ENCODE measurements around the gene KDM8. TPM values are rescaled to one million over a fixed set of nuclear protein-coding genes. Genes with fewer than 3 reads are reported as not detected.

The KDM8 gene
- total and polyA plus RNA-seq, 9 of the 15 experiments (the other 6 are each of a cell fraction or from before 2014, with no cell fraction given): 0.61 to 9.1 (median 5.4) TPM

- TF ChIP-seq NR1H2 (CRISPR knock-in tag; IDR thresholded peaks at IDR 0.05) (no peak), XRCC3 (IDR thresholded peaks at IDR 0.05) (no peak), ZNF551 (CRISPR knock-in tag; IDR thresholded peaks at IDR 0.05) (no peak), ADNP (tag; IDR thresholded peaks at IDR 0.05) (peak; percentile 85), TSHZ1 (CRISPR knock-in tag; IDR thresholded peaks at IDR 0.05) (no peak), ZNF143 (CRISPR knock-in tag; IDR thresholded peaks at IDR 0.05) (no peak), DNMT1 (IDR thresholded peaks at IDR 0.05) (no peak), RAD21 (CRISPR knock-in tag; conservative IDR thresholded peaks at IDR 0.05 in 1 of 2, IDR thresholded peaks at IDR 0.05 in 1 of 2) (no peak), ILK (tag; IDR thresholded peaks at IDR 0.05; ENCODE audit: borderline replicate concordance, low read depth) (no peak), CHD4 (IDR thresholded peaks at IDR 0.05; ENCODE audit: insufficient read depth, insufficient replicate concordance, low read depth, low read length, poor library complexity, severe bottlenecking) (peak; percentile 45), ASH1L (IDR thresholded peaks at IDR 0.05; ENCODE audit: borderline replicate concordance, low read depth, partially characterized antibody) (no peak), PRMT5 (CRISPR knock-in tag; IDR thresholded peaks at IDR 0.05) (no peak), TCF7 (IDR thresholded peaks at IDR 0.05; ENCODE audit: borderline replicate concordance) (no peak), ZNF431 (CRISPR knock-in tag; IDR thresholded peaks at IDR 0.05) (no peak), ZBTB12 (CRISPR knock-in tag; IDR thresholded peaks at IDR 0.05) (peak; percentile 89), FOSL1 (tag; conservative IDR thresholded peaks at IDR 0.05) (0 out of 2 replicates have a peak, but pooled peaks have one; percentile 12), CCAR2 (IDR thresholded peaks at IDR 0.05; ENCODE audit: low read depth, low read length) (no peak), KDM4B (IDR thresholded peaks at IDR 0.05; ENCODE audit: borderline replicate concordance in 2 of 2, low read depth in 1 of 2) (0 out of 4 replicates have a peak, but pooled peaks of 1 of the 2 experiments have one; percentile 60), ZFPM2 (CRISPR knock-in tag; IDR thresholded peaks at IDR 0.05) (no peak), SP1 (CRISPR knock-in tag; IDR thresholded peaks at IDR 0.05) (peak; percentile 61; the same call in 1 of the 2 replicates), PHB2 (IDR thresholded peaks at IDR 0.05; ENCODE audit: low read depth) (no peak), NR4A1 (CRISPR knock-in tag; IDR thresholded peaks at IDR 0.05) (no peak), NR4A1 (tag; IDR thresholded peaks at IDR 0.05) (no peak), CREM (IDR thresholded peaks at IDR 0.05; ENCODE audit: low read depth) (peak; percentile 97)
These were observed 65.3 kb downstream of the KDM8 start, which contains the start of gene NSMCE1 (continued) for GRCh38 chr16:27268376-27269299.

Measured in K562 (cell line).